HL-60 (cell line): Measurements from ENCODE around the gene MTMR1.

Experiments used
- DNase-seq, 2 experiments: peaks; one replicate each; pipeline ENCODE4 v3.0.0-alpha.2; 2010 to 2020; ENCODE audit warnings: low read depth in 1 of 2, low spot score in 1 of 2
- H3K27ac ChIP-seq: fragments of 250-450 bp; sonication (Bioruptor Pico); replicated peaks from 2 replicates; pipeline ENCODE4 v1.5.1; 2020; ENCODE audit warnings: mild to moderate bottlenecking, moderate library complexity
- H3K27me3 ChIP-seq: fragments of 250-450 bp; sonication (Bioruptor Pico); 2 replicates; pipeline ENCODE4 v1.5.1; 2021; ENCODE audit warnings: mild to moderate bottlenecking, moderate library complexity; ENCODE audit not compliant: insufficient read depth, poor library complexity, severe bottlenecking
- H3K4me3 ChIP-seq: replicated peaks from 2 replicates; pipeline ENCODE4 v1.5.1; 2011; ENCODE audit warnings: mild to moderate bottlenecking, control low read depth, low read length; ENCODE audit not compliant: insufficient read depth
- GABPA ChIP-seq: IDR thresholded peaks from 2 replicates; pipeline ENCODE4 v1.6.1; 2012; ENCODE audit warnings: low read depth
- POLR2AphosphoS5 ChIP-seq: IDR thresholded peaks from 2 replicates; pipeline ENCODE4 v1.6.1; 2012; ENCODE audit warnings: low read depth
- SPI1 ChIP-seq: IDR thresholded peaks from 2 replicates; pipeline ENCODE4 v1.6.1; 2012; ENCODE audit warnings: low read depth, mild to moderate bottlenecking, borderline replicate concordance
- TF ChIP-seq, protein P1 (sequence below): IDR thresholded peaks from 2 replicates; pipeline ENCODE4 v1.6.1; 2012; ENCODE audit warnings: low read depth; ENCODE audit not compliant: insufficient replicate concordance
- TF ChIP-seq, protein P2 (sequence below): IDR thresholded peaks from one replicate; pipeline ENCODE4 v1.5.1; 2011; ENCODE audit warnings: low read length, control low read depth, inconsistent platforms; ENCODE audit not compliant: insufficient read depth

MTMR1 gene

DNA sequence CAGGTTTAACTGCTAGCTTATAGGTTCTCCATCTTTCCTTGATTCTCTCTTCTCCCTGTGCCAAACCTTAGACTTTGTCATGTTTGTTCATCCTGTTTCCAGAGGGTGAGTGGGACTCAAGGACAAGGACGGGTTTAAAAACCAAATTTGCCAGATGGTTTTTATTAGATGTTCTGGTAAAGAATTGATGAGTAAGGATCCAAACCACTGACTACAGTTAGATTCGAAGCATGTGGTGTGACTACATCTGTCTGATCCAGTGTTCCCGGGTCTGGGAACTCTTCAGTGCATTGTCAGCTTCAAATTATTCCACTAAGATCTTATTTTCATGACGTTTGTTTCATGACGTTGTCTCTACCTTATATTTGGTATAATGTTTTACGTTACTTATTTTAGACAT, 37.5 kb downstream of the MTMR1 start:
- DNase-seq, result no peak

DNA sequence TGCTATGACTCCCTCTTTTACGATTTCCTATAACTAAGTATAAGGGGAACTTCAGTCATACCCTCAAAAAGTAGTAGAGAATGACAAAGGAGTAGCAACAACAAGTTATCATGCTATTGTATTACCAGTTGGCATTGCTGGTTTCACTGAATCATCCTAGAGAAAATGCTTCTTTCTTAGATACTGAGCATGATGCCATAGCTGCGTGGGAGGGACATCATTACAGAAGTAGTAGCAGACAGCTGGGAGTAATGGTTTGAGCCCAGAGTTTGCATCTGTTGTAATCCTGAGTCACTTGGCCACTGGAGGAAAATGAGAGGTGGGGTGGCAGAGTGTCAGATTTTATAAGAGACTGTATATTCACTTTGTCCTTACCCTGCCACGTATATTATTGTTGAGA, 38.6 kb downstream of the MTMR1 start:
- Histone ChIP-seq H3K27ac (no peak overlapping the region), H3K4me3 (no peak overlapping the region), H3K27me3 (no peaks in the 10 kb centered on the region)
- TF ChIP-seq, protein P1, sequence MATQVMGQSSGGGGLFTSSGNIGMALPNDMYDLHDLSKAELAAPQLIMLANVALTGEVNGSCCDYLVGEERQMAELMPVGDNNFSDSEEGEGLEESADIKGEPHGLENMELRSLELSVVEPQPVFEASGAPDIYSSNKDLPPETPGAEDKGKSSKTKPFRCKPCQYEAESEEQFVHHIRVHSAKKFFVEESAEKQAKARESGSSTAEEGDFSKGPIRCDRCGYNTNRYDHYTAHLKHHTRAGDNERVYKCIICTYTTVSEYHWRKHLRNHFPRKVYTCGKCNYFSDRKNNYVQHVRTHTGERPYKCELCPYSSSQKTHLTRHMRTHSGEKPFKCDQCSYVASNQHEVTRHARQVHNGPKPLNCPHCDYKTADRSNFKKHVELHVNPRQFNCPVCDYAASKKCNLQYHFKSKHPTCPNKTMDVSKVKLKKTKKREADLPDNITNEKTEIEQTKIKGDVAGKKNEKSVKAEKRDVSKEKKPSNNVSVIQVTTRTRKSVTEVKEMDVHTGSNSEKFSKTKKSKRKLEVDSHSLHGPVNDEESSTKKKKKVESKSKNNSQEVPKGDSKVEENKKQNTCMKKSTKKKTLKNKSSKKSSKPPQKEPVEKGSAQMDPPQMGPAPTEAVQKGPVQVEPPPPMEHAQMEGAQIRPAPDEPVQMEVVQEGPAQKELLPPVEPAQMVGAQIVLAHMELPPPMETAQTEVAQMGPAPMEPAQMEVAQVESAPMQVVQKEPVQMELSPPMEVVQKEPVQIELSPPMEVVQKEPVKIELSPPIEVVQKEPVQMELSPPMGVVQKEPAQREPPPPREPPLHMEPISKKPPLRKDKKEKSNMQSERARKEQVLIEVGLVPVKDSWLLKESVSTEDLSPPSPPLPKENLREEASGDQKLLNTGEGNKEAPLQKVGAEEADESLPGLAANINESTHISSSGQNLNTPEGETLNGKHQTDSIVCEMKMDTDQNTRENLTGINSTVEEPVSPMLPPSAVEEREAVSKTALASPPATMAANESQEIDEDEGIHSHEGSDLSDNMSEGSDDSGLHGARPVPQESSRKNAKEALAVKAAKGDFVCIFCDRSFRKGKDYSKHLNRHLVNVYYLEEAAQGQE, result no peak
- TF ChIP-seq POLR2AphosphoS5, result no peak
- TF ChIP-seq, protein P2, sequence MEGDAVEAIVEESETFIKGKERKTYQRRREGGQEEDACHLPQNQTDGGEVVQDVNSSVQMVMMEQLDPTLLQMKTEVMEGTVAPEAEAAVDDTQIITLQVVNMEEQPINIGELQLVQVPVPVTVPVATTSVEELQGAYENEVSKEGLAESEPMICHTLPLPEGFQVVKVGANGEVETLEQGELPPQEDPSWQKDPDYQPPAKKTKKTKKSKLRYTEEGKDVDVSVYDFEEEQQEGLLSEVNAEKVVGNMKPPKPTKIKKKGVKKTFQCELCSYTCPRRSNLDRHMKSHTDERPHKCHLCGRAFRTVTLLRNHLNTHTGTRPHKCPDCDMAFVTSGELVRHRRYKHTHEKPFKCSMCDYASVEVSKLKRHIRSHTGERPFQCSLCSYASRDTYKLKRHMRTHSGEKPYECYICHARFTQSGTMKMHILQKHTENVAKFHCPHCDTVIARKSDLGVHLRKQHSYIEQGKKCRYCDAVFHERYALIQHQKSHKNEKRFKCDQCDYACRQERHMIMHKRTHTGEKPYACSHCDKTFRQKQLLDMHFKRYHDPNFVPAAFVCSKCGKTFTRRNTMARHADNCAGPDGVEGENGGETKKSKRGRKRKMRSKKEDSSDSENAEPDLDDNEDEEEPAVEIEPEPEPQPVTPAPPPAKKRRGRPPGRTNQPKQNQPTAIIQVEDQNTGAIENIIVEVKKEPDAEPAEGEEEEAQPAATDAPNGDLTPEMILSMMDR, result no peak
- no peak for TF ChIP-seq SPI1
- no peak for TF ChIP-seq GABPA
- peak; percentile 34 to 52 for DNase-seq

More for the DNA sequence above, 37.5 kb downstream of the MTMR1 start:
- no peak overlapping the region for H3K4me3 ChIP-seq
- no peak overlapping the region for H3K27ac ChIP-seq
- no peaks in the 10 kb centered on the region for H3K27me3 ChIP-seq
- TF ChIP-seq SPI1 (no peak), GABPA (no peak), POLR2AphosphoS5 (no peak)
- TF ChIP-seq, protein P1, result no peak
- TF ChIP-seq, protein P2, result no peak

DNA sequence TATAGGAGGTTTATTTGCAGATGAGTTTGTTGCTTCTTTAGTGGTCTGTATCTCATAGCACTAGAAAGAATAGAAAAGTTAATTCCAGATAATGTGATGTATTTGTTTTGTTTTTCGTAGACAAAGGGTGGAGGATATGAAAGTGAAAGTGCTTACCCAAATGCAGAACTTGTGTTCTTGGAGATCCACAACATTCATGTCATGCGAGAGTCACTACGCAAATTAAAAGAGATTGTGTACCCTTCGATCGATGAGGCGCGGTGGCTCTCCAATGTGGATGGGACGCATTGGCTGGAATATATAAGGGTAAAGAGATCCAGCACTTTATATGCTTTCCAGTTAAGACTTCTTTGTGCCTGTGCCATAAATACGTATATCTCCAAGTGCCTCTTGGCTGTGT, 43.3 kb downstream of the MTMR1 start:
- TF ChIP-seq POLR2AphosphoS5 (no peak), GABPA (no peak), SPI1 (no peak)
- TF ChIP-seq, protein P1, result no peak
- TF ChIP-seq, protein P2, result no peak
- Histone ChIP-seq H3K27ac (no peak overlapping the region), H3K27me3 (no peaks in the 10 kb centered on the region), H3K4me3 (no peak overlapping the region)
- DNase-seq, result no peak
